Gastrocnemius medialis (tissue), 4 donors: ENCODE results near the gene ZNF681. TPM values are rescaled to one million over a fixed set of nuclear protein-coding genes. Genes with fewer than 3 reads are reported as not detected.

ENCODE experiments used
- ATAC-seq, 2 donors: fragments of 150-250 bp; one replicate each; pipeline ENCODE4 v1.9.1; 2016
- DNase-seq, 2 donors: peaks; one replicate each; pipeline ENCODE4 v3.0.0-alpha.2; 2019
- H3K27ac ChIP-seq, 4 donors: fragments of 200-600 bp; sonication (generic); 1 replicate in 1 of 4; 2 replicates in 3 of 4; pipeline ENCODE4 v1.5.1; 2016 to 2018; ENCODE audit warnings: mild to moderate bottlenecking in 2 of 4, moderate library complexity in 1 of 4
- H3K27me3 ChIP-seq, 3 donors: fragments of 200-600 bp; sonication (generic) in 2 of 3; 1 replicate in 1 of 3; 2 replicates in 2 of 3; pipeline versions ENCODE4 v1.5.1 to v1.6.0; 2016 to 2019; ENCODE audit warnings: mild to moderate bottlenecking in 1 of 3, moderate library complexity in 1 of 3
- H3K36me3 ChIP-seq, 2 donors: fragments of 200-600 bp; sonication (generic) in 1 of 2; one replicate each; pipeline ENCODE4 v1.5.1; 2017 to 2018
- H3K4me1 ChIP-seq, 2 donors: fragments of 200-600 bp; sonication (generic) in 1 of 2; one replicate each; pipeline ENCODE4 v1.5.1; 2016 to 2017; ENCODE audit warnings: mild to moderate bottlenecking in 2 of 2
- H3K4me3 ChIP-seq, 4 donors: fragments of 200-600 bp; sonication (generic) in 3 of 4; 1 replicate in 1 of 4; 2 replicates in 3 of 4; pipeline ENCODE4 v1.5.1; 2016 to 2019; ENCODE audit warnings: mild to moderate bottlenecking in 2 of 4
- H3K9me3 ChIP-seq, 3 donors: fragments of 200-600 bp; sonication (generic) in 2 of 3; 1 replicate in 1 of 3; 2 replicates in 2 of 3; pipeline ENCODE4 v1.5.1; 2016 to 2019
- CTCF ChIP-seq, 5 experiments: fragments of 450-650 bp in 3 of 5; fragments of 200-600 bp in 2 of 5; sonication (generic) in 2 of 5; IDR thresholded peaks in 4 of 5; conservative IDR thresholded peaks in 1 of 5; 1 replicate in 4 of 5; 2 replicates in 1 of 5; pipeline ENCODE4 v1.5.1; 2016 to 2019; ENCODE audit warnings: antibody characterized with exemption in 5 of 5, mild to moderate bottlenecking in 3 of 5, moderate library complexity in 3 of 5
- POLR2A ChIP-seq, 2 donors: fragments of 450-650 bp; IDR thresholded peaks; one replicate each; pipeline ENCODE4 v1.6.1; 2017; ENCODE audit warnings: antibody characterized with exemption in 2 of 2, mild to moderate bottlenecking in 2 of 2, moderate library complexity in 2 of 2
- in situ Hi-C, 4 donors: fragments of 200-750 bp; cut with MboI; loops; one replicate each; pipeline versions ENCODE4 v1.15.0 to v1.8.0; 2017; ENCODE audit warnings: low sequenced_read_pairs in 4 of 4
- intact Hi-C: fragments of 100-400 bp; cut with DNase I; formaldehyde crosslinking; loops from one replicate; pipeline ENCODE4 v1.15.1; 2023; ENCODE audit warnings: low total_unique reads
- total RNA-seq, 4 donors: library from RNA; depleted of rRNA; stranded (reverse); fragments of >200 nt; gene quantifications; one replicate each; pipeline versions ENCODE4 v1.1.0 to v1.2.3, GENCODE V29; 2016

The ZNF681 gene
- under 1 TPM; 0.07 to 0.25 (median 0.19) TPM for total RNA-seq

- peak; percentile 52 to 65 for DNase-seq
- H3K4me3 ChIP-seq = peak within 1 kb of the TSS; percentile 50 to 62 (median 58)
- peak within 1 kb of the TSS in 3 of 4 donors; percentile 52 to 65 (median 64) for H3K27ac ChIP-seq
- in situ Hi-C loops = no loop called here
- no peaks in the 10 kb centered on the region for H3K36me3 ChIP-seq
- no peaks in the 10 kb centered on the region for H3K4me1 ChIP-seq
- ATAC-seq = peak; percentile 46 to 58
- intact Hi-C loops = no loop called here
- TF ChIP-seq CTCF (IDR thresholded peaks at IDR 0.05 in 4 of 5, conservative IDR thresholded peaks at IDR 0.05 in 1 of 5) (no peak), POLR2A (IDR thresholded peaks at IDR 0.05) (peak in 1 of 2 donors; percentile 40)
- H3K27me3 ChIP-seq = no peaks in the 10 kb centered on the region
- no peaks in the 10 kb centered on the region for H3K9me3 ChIP-seq
Measured at GRCh38 chr19:23758187-23759074, at the start of gene ZNF681. ZNF681 (minus strand) TSS chr19:23758891; CDS start chr19:23758749, 142 bp downstream.

- Histone ChIP-seq H3K4me1 (no peaks in the 10 kb centered on the region), H3K27ac (no peak overlapping the region), H3K4me3 (no peak overlapping the region), H3K36me3 (no peaks in the 10 kb centered on the region), H3K27me3 (no peaks in the 10 kb centered on the region), H3K9me3 (peaks cover 0 to 3% (median 0%) of the 10 kb centered on the region in 3 donors)
- DNase-seq (no peak), ATAC-seq (no peak)
- in situ Hi-C loops (no loop called here), intact Hi-C loops (no loop called here)
- TF ChIP-seq POLR2A (IDR thresholded peaks at IDR 0.05) (no peak), CTCF (IDR thresholded peaks at IDR 0.05 in 4 of 5, conservative IDR thresholded peaks at IDR 0.05 in 1 of 5) (no peak)
Measured at GRCh38 chr19:23804676-23805075, 46.0 kb upstream of the ZNF681 start.

- in situ Hi-C loops (no loop called here), intact Hi-C loops (no loop called here)
Measured at GRCh38 chr19:23802290-23802689, 43.6 kb upstream of the ZNF681 start.

GRCh38 chr19:23801803-23802202 is 43.1 kb upstream of the ZNF681 start:
- DNase-seq = no peak
- peaks cover 0 to 3% (median 0%) of the 10 kb centered on the region in 3 donors for H3K9me3 ChIP-seq
- TF ChIP-seq CTCF (IDR thresholded peaks at IDR 0.05 in 4 of 5, conservative IDR thresholded peaks at IDR 0.05 in 1 of 5) (no peak), POLR2A (IDR thresholded peaks at IDR 0.05) (no peak)
- ATAC-seq = no peak
- H3K4me1 ChIP-seq = no peaks in the 10 kb centered on the region
- in situ Hi-C loops (no loop called here), intact Hi-C loops (no loop called here)
- no peak overlapping the region for H3K27ac ChIP-seq
- H3K27me3 ChIP-seq = no peaks in the 10 kb centered on the region
- no peaks in the 10 kb centered on the region for H3K36me3 ChIP-seq
- H3K4me3 ChIP-seq = no peak overlapping the region

More at GRCh38 chr19:23802290-23802689, 43.6 kb upstream of the ZNF681 start:
- Histone ChIP-seq H3K27me3 (no peaks in the 10 kb centered on the region), H3K27ac (no peak overlapping the region), H3K9me3 (peaks cover 0 to 3% (median 0%) of the 10 kb centered on the region in 3 donors), H3K36me3 (no peaks in the 10 kb centered on the region), H3K4me1 (no peaks in the 10 kb centered on the region), H3K4me3 (no peak overlapping the region)
- TF ChIP-seq POLR2A (IDR thresholded peaks at IDR 0.05) (no peak), CTCF (IDR thresholded peaks at IDR 0.05 in 4 of 5, conservative IDR thresholded peaks at IDR 0.05 in 1 of 5) (no peak)
- ATAC-seq = no peak
- no peak for DNase-seq
